HG02885 (cell line): ENCODE results near the gene TRIL.

Experiments
- ATAC-seq: cut with Tn5 transposase; IDR thresholded peaks from one replicate; pipeline ENCODE4 v1.9.1; 2021; ENCODE audit warnings: mild to moderate bottlenecking; ENCODE audit not compliant: unreplicated experiment, poor library complexity

TRIL gene

GRCh38 chr7:28983396-28984190 lies 25.5 kb upstream of the TRIL start:
- ATAC-seq, result no peak

- ATAC-seq, result no peak
Measured at GRCh38 chr7:28981161-28981465, 23.0 kb upstream of the TRIL start.

GRCh38 chr7:28980451-28981160 lies 22.5 kb upstream of the TRIL start:
- no peak for ATAC-seq

GRCh38 chr7:28979776-28980175 lies 21.6 kb upstream of the TRIL start:
- no peak for ATAC-seq

- no peak for ATAC-seq
Measured at GRCh38 chr7:28977881-28978280, 19.8 kb upstream of the TRIL start.

GRCh38 chr7:28976022-28976421 lies 17.9 kb upstream of the TRIL start:
- no peak for ATAC-seq

- no peak for ATAC-seq
Measured at GRCh38 chr7:28973591-28973990, 15.5 kb upstream of the TRIL start.

- no peak for ATAC-seq
Measured at GRCh38 chr7:28964056-28964455, 5.9 kb upstream of the TRIL start.

GRCh38 chr7:28961972-28962371 lies 3.8 kb upstream of the TRIL start:
- no peak for ATAC-seq

- no peak for ATAC-seq
Measured at GRCh38 chr7:28960071-28960840, 2.1 kb upstream of the TRIL start.

GRCh38 chr7:28958980-28959347 lies 834 bp upstream of the TRIL start:
- no peak for ATAC-seq

GRCh38 chr7:28957751-28958234 lies 337 bp downstream of the TRIL start:
- no peak for ATAC-seq

GRCh38 chr7:28957064-28957750 lies 923 bp downstream of the TRIL start:
- no peak for ATAC-seq

GRCh38 chr7:28956608-28957063 lies 1.5 kb downstream of the TRIL start:
- ATAC-seq, result no peak

GRCh38 chr7:28955718-28956607 lies 2.2 kb downstream of the TRIL start:
- no peak for ATAC-seq

- ATAC-seq, result no peak
Measured at GRCh38 chr7:28955356-28955717, 2.8 kb downstream of the TRIL start.

- no peak for ATAC-seq
Measured at GRCh38 chr7:28954946-28955345, 3.2 kb downstream of the TRIL start.

- no peak for ATAC-seq
Measured at GRCh38 chr7:28954471-28954870, 3.7 kb downstream of the TRIL start.

- ATAC-seq, result no peak
Measured at GRCh38 chr7:28953633-28954032, 4.5 kb downstream of the TRIL start.

- ATAC-seq, result no peak
Measured at GRCh38 chr7:28942168-28942567, 16.0 kb downstream of the TRIL start.
